HG03139 (cell line): Measurements from ENCODE around the gene TCF3.

Experiments used
- ATAC-seq: cut with Tn5 transposase; IDR thresholded peaks from one replicate; pipeline ENCODE4 v1.9.1; 2021; ENCODE audit not compliant: unreplicated experiment

Gene TCF3

DNA sequence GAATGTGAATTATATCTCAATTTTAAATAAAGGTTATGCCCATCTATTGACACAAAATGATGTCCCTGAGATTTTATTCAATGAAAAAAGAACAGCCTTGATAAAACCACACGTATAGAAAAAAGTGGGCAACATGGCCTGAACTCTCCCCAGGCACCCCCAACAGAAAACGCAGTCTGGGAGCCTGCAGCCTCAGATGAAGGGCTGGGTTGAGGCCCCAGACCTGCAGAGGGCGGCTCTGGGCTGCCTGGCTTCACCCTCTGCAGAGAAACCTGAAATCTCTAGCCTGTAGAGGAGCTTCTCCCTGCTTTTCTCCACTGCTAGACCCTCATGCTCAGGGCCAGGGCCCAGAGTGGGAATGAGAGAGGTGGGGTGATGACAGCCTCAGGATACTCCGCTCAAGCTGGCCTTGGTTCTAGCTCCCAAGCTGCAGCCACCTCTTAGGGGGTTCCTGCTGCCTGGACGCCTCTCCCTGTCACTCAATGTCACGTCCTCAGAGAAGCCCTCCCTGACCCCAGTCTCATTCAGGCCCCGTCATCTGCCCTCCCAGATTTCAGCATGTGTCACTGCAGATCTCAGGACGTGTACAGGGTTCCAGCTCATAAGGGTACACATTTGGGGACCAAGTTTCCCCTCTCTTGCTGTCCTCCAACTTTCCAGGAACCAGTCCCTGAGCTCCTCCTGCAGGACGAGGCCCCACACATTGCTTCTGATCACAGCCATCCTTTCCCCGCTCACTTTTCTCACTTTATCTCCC lies 61.6 kb downstream of the TCF3 start:
- ATAC-seq: no peak

DNA sequence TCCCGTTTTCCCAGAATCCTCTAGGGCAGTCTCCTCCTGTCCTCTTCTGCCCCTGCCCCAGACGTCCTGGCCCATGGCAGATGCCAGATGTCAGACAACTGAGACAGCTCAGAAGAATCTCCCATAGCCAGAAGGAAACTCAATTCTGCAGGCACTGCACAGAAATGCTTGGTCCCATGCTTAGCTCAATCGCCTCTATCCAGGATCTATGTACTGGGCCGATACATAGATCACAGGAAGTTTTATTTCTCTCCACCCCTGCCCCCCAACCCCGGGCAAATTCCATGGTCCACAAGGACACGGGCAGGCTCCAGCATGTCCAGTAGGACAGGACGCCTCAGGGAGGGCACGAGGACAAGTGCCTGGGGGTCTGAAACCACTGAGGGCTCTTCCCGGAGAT lies 64.5 kb downstream of the TCF3 start:
- no peak for ATAC-seq

DNA sequence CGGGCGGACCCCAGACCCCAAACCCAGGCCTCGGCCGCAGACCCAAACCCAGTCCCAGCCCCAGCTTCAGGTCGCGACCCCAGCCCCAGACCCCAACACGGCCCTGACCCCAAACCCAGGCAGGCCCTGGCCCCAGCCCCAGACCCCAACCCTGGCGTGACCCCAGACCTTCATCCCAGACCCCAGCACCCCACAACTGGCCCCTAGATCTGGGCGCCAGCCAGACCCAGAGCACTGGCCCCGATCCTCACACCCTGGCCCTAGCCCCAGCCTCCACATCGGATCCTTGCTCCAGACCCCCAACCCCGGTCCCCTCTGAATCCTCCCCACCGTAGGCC lies 67.2 kb downstream of the TCF3 start:
- ATAC-seq: no peak

DNA sequence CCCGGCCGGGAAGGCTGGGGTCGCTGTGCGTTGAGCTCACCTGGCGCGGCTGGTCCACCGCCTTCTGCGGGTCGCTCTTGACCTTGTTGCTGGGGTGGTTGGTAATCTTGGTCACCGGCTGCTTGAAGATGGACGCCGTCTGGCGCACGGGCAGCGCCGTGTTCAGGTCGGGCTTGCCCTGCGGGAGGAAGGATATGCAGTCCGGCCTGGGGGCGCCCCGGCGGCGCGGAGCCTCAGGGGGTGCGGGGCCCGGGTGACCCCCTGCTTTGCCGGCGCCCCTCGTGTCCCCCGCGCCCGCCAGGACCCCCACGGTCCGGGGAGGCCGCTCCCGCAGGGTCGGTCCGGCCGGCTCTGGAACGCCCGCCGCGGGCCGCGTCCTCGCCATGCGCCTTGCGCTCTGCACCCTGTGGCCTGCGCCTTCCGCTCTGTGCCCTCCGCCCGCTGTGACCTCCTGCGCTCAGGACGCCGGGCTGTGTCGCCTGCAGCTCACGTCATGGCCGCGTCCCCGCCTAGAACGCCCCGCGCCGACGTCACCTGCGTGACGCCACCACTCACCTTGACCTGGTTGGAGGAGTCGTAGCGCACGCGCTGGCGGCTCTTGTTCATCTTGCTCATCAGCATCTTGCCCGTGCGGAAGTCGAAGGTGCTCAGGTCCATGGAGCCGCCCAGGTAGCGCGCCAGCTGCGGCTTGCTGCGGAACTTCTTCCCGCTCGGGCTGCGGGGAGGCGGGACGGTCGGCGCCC lies 67.7 kb downstream of the TCF3 start:
- ATAC-seq: no peak

DNA sequence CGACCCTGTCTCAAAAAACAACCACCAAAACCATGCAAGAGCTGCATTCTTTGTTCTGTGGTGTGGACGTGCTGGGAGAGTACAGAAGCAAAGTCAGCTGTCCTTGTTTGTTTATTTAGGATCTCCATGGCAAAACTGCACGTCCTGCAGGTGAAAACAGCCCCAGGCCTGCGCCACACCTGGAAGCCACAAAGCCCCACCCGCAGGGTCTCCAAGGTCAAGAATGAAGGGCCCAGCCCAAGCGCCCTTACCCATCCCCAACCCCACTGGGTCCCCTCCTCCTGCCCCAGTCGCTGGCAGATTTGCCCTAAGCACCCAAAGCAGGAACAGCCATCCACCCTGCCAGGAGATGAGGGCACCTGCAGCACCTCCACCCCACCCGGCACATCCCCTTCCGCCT lies 70.2 kb downstream of the TCF3 start:
- ATAC-seq: no peak

GRCh38 chr19:1580957-1581356 lies 71.5 kb downstream of the TCF3 start:
- ATAC-seq: no peak

DNA sequence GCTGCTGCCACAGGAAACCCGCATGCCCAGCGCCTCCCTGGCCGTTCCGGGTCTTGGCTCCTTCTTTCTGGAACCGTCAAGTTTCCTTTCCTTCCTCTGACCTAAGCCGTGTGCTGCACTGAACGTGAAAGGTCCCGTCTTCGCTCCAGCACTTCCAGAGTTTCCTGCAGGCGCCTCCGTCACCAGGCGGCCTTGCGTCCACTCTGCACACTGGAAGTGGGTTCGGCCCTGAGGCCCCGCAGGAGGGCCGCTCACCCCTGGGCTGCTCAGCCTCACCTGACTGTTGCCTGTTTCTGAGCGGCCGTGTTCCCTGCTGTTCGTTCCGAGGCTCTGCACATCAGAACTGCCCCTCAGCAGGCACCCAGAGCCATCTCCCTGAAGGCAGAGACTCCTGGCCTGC lies 72.0 kb downstream of the TCF3 start:
- ATAC-seq: no peak

GRCh38 chr19:1579222-1579621 lies 73.2 kb downstream of the TCF3 start:
- no peak for ATAC-seq

- ATAC-seq: no peak
Observed at GRCh38 chr19:1577929-1578618, 74.3 kb downstream of the TCF3 start.

GRCh38 chr19:1577090-1577928 lies 75.1 kb downstream of the TCF3 start:
- no peak for ATAC-seq

DNA sequence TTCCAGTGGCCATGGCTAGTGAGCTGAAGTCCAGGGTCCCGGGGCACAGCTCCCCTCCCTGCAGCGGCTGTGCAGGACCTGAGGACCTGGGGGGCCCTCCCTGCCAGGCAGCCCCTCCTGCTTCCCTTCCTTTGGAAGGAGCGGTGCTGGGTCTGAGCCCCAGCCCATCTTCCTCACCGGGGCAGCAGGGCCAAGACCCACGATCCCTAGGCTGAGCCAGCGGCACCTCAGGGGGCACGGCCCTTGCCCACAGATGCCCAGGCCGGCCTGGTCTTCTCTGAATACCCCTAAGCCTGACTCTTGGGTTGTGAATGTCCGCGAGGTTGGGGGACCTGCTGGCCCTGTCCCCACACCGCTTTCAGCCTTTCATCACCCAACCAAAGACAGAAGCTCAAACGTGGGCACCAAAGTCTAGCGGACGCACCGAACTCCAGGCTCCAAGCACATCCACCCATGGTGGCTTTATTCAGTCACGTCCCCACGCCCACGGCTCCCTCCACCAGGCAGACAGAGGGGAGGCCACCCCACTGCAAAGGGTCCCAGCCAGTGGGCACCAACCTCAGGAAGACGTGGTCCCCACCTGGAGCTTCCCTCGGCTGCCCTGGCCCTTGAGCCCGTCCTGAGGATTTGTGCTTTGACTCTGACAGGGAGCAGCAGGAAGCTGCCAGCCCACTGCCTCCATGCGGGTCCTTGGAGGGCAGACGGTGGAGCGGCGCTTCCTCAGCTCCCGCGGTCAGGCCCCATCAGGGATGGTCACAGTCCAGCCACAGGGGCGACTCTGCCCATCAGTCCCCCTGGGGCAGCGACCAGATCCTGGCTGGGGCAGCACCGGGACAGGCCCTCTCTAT lies 75.9 kb downstream of the TCF3 start:
- no peak for ATAC-seq

DNA sequence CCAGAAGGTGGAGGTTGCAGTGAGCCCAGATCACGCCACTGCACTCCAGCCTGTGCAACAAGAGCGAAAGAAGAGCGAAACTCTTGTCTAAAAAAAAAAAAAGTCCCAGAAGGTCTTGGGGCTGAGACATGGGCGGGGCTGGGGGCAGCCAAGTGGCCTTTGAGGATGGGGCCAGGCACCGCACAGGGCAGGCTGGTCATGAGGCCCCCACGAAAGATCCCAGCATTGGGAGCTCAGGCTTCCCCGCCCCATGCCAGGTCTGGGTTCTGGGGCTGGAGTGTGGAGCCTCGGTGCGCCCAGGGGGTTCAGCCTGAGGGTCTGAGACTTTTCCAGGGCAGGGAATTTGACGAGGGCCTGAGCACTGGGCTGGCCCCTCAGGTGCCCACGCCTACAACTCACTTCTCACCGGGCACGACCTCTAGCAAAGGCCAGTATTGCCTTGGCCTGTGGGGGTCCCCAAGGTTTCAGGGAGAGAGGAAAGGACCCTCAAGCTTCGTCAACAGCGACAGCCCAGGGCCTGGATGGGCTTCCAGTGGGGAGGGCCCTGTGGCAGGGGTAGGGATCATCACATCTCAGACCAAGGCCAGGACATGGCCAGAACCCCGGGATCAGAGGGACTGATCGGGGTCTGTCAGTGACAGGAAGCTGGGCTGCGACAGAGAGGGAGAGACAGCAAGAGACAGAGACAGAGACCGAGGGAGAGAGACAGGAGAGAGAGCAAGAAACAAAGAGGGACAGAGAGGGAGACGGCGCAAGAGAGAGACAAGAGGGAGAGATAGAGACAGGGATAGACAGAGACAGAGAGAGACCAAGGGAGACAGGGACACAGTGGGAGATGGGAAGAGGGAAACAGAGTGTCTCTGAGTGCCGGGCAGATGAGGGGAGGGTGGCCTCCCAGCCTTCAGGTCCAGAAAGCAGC lies 76.8 kb downstream of the TCF3 start:
- no peak for ATAC-seq

GRCh38 chr19:1574354-1575136 lies 77.9 kb downstream of the TCF3 start:
- ATAC-seq: no peak

DNA sequence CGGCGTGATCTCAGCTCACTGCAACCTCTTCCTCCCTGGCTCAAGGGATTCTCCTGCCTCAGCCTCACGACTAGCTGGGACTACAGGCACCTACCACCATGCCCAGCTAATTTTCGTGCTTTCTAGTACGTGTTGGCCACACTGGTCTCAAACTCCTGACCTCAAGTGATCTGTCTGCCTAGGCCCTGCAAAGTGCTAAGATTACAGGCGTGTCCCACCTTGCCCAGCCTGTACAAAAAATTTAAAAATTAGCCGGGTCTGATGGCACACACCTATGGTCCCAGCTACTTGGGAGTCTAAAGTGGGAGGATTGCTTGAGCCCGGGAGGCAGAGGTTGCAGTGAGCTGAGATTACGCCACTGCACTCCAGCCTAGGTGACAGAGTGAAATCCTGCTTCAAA lies 79.6 kb downstream of the TCF3 start:
- no peak for ATAC-seq

DNA sequence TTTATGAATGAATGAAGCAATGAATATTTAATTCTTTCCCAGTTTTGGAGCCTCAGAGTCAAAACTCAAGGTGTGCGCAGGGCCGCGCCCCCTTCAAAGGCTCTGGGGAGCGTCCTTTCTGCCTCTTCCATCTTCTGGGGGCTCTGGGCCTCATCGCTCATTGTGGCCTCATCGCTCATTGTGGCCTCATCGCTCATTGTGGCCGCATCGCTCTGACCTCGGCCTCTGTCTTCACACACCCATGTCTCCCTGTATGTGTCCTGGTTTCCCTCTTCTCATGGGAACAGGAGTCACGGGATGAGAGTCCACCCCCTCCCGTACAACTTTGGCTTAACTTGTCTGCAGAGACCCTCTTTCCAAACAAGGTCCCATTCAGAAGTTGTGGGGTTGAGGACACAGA lies 81.1 kb downstream of the TCF3 start:
- no peak for ATAC-seq

DNA sequence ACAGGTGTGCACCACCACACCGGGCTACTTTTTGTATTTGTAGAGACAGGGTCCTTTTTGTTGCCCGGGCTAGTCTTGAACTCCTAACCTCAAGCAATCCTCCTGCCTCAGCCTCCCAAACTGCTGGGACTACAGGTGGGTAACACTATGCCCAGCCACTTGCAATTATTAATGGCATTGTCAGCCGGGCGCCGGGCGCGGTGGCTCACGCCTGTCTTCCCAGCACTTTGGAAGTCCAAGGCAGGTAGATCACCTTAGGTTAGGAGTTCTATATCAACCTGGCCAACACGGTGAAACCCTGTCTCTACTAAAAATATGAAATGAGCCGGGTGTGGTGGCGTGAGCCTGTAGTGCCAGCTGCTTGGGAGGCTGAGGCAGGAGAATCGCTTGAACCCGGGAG lies 81.6 kb downstream of the TCF3 start:
- ATAC-seq: no peak

DNA sequence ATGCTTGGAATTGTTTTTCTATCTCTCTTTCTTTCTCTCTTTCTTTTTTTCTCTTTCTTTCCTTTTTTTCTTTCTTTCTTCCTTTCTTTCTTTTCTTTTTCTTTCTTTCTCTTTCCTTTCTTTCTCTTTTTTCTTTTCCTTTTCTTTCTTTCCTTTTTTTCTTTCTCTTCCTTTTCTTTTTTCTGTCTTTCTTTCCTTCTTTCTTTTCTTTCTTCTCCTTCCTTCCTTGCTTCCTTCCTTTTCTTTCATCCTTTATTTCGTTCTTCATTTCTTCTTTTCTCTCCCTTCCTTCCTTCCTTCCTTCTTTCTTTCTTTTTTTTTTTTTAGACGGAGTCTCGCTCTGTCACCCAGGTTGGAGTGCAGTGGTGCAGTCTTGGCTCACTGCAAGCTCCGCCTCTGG lies 82.4 kb downstream of the TCF3 start:
- ATAC-seq: no peak

DNA sequence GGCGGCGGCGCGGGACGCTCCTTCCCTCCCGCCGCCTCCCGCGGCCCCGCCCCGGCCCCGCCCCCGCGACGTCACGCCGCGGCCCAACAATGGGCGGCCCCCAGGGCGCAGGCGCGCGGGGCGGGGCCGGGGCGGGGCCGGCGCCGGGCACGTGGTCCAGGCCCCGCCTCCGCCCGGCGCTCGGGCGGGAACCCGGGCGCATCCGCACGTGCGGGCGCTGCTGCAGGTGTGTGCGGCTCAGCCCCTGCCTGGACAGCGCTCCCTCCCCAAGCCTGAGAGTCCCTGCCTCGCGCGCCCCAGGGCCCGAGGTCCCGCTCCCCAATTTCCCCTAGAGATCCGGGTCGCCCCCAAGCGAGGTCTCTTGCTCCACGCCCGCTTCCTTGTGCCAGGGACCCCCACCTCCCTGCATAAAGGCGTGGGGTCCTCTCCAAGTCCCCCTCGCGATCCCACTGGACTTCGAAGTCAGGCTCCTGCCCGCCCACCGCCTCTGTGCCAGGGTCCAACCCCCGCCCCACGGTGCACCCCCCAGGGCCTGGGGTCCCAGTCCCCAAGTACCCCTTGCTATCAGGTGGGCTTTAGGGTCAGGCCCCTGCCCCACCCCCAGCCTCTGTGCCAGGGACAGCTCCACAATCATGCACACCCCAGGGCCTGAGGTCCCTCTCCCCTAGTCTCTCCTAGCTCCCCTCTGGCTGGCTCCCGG lies 83.9 kb downstream of the TCF3 start, which contains the start of gene MEX3D:
MEX3D (minus strand) TSS at position 6 of the 700 bp plus-strand sequence. CDS start 267 bp downstream, outside the sequence.
- ATAC-seq: no peak
